ENCODE measurements around the gene CACNA1C. TPM values are rescaled to one million over a fixed set of nuclear protein-coding genes. Genes with fewer than 3 reads are reported as not detected.
A peak's percentile ranks its signal among the peaks of the same experiment; 100 is the strongest.

Gene CACNA1C
- total RNA-seq, 2 donors from 2014 or later: 70.0 to 127 TPM

- Histone ChIP-seq H3K9me3 (no peaks in the 10 kb centered on the region), H3K36me3 (no peaks in the 10 kb centered on the region), H3K27me3 (replicated peaks; ENCODE audit: insufficient read depth) (no peaks in the 10 kb centered on the region), H3K4me3 (no peak overlapping the region), H3K4me1 (ENCODE audit: control insufficient read depth in 1 of 2, low read depth in 2 of 2) (peaks cover 29 to 65% of the 10 kb centered on the region in 2 donors), H3K27ac (peak overlapping the region; percentile 45 to 62)
- no peak for ATAC-seq (ENCODE audit: insufficient number of reproducible peaks, low FRiP score, low read depth)
- TF ChIP-seq, protein P1, sequence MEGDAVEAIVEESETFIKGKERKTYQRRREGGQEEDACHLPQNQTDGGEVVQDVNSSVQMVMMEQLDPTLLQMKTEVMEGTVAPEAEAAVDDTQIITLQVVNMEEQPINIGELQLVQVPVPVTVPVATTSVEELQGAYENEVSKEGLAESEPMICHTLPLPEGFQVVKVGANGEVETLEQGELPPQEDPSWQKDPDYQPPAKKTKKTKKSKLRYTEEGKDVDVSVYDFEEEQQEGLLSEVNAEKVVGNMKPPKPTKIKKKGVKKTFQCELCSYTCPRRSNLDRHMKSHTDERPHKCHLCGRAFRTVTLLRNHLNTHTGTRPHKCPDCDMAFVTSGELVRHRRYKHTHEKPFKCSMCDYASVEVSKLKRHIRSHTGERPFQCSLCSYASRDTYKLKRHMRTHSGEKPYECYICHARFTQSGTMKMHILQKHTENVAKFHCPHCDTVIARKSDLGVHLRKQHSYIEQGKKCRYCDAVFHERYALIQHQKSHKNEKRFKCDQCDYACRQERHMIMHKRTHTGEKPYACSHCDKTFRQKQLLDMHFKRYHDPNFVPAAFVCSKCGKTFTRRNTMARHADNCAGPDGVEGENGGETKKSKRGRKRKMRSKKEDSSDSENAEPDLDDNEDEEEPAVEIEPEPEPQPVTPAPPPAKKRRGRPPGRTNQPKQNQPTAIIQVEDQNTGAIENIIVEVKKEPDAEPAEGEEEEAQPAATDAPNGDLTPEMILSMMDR (IDR thresholded peaks at IDR 0.05): no peak
- DNase-seq (ENCODE audit: low spot score): no peak
Observed at GRCh38 chr12:2324387-2324786, 271.6 kb downstream of the CACNA1C start.

DNA sequence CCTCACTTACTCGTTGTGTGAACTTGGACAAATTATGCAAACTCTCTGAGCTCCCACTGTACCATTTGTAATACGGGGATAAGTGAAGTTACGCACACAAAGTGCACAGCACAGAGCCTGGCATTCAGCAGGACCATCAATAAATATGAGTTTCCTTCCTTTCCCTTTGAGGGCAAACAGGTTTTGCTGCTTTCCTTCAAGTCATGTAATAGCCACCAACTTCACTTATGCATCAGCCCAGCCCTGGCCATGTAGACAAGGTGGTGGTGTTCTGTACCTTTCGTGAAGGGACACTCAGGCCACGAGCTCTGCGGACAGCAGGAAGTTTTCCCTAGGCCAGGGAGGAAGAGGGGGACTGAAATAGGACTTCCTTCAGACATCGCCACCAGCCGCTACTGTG is 272.7 kb downstream of the CACNA1C start:
- no peak for ATAC-seq (ENCODE audit: insufficient number of reproducible peaks, low FRiP score, low read depth)
- Histone ChIP-seq H3K27me3 (replicated peaks; ENCODE audit: insufficient read depth) (no peaks in the 10 kb centered on the region), H3K9me3 (no peaks in the 10 kb centered on the region), H3K27ac (peak overlapping the region; percentile 45 to 62), H3K4me1 (ENCODE audit: control insufficient read depth in 1 of 2, low read depth in 2 of 2) (peaks cover 20 to 65% of the 10 kb centered on the region in 2 donors), H3K4me3 (no peak overlapping the region), H3K36me3 (no peaks in the 10 kb centered on the region)
- TF ChIP-seq, protein P1 (IDR thresholded peaks at IDR 0.05): no peak
- DNase-seq (ENCODE audit: low spot score): no peak

- TF ChIP-seq, protein P1 (IDR thresholded peaks at IDR 0.05): no peak
- Histone ChIP-seq H3K27me3 (replicated peaks; ENCODE audit: insufficient read depth) (no peaks in the 10 kb centered on the region), H3K27ac (peak overlapping the region; percentile 45 to 49), H3K4me1 (ENCODE audit: control insufficient read depth in 1 of 2, low read depth in 2 of 2) (peaks cover 20 to 68% of the 10 kb centered on the region in 2 donors), H3K36me3 (no peaks in the 10 kb centered on the region), H3K9me3 (no peaks in the 10 kb centered on the region), H3K4me3 (no peak overlapping the region)
- DNase-seq (ENCODE audit: low spot score) (no peak), ATAC-seq (ENCODE audit: insufficient number of reproducible peaks, low FRiP score, low read depth) (no peak)
Observed at GRCh38 chr12:2326470-2326869, 273.7 kb downstream of the CACNA1C start.

GRCh38 chr12:2328661-2329060 is 275.9 kb downstream of the CACNA1C start:
- H3K4me1 ChIP-seq (ENCODE audit: control insufficient read depth in 1 of 2, low read depth in 2 of 2): peaks cover 30 to 72% of the 10 kb centered on the region in 2 donors
- ATAC-seq (ENCODE audit: insufficient number of reproducible peaks, low FRiP score, low read depth): no peak

GRCh38 chr12:2329661-2330210 is 276.9 kb downstream of the CACNA1C start:
- Histone ChIP-seq H3K4me3 (no peak overlapping the region), H3K27ac (peak overlapping the region in 1 of 2 donors; percentile 20), H3K9me3 (no peaks in the 10 kb centered on the region), H3K36me3 (no peaks in the 10 kb centered on the region), H3K27me3 (replicated peaks; ENCODE audit: insufficient read depth) (no peaks in the 10 kb centered on the region), H3K4me1 (ENCODE audit: control insufficient read depth in 1 of 2, low read depth in 2 of 2) (peaks cover 26 to 72% of the 10 kb centered on the region in 2 donors)
- ATAC-seq (ENCODE audit: insufficient number of reproducible peaks, low FRiP score, low read depth) (no peak), DNase-seq (ENCODE audit: low spot score) (no peak)
- TF ChIP-seq, protein P1 (IDR thresholded peaks at IDR 0.05): no peak

More at GRCh38 chr12:2328661-2329060, 275.9 kb downstream of the CACNA1C start:
- no peaks in the 10 kb centered on the region for H3K9me3 ChIP-seq
- H3K27me3 ChIP-seq (replicated peaks; ENCODE audit: insufficient read depth): no peaks in the 10 kb centered on the region
- no peak overlapping the region for H3K4me3 ChIP-seq
- TF ChIP-seq, protein P1 (IDR thresholded peaks at IDR 0.05): no peak
- no peak for DNase-seq (ENCODE audit: low spot score)
- H3K27ac ChIP-seq: no peak overlapping the region
- H3K36me3 ChIP-seq: no peaks in the 10 kb centered on the region

Measured in thoracic aorta (tissue), 2 donors.